GM18505 (cell line): ENCODE results near the gene PEMT.
"Not testable (repeated sequence)": the region's sequence is repeated elsewhere in the genome, so short reads cannot be mapped to it uniquely, and the experiment has no call there.

Experiments used
- ATAC-seq: cut with Tn5 transposase; IDR thresholded peaks from one replicate; pipeline ENCODE4 v1.9.1; 2021; ENCODE audit not compliant: unreplicated experiment
- POLR2A ChIP-seq: IDR thresholded peaks from 4 replicates; pipeline ENCODE4 v1.6.1; 2011; ENCODE audit warnings: borderline replicate concordance; ENCODE audit not compliant: insufficient read depth, insufficient read length; ENCODE audit errors: extremely low read depth

The PEMT gene

DNA sequence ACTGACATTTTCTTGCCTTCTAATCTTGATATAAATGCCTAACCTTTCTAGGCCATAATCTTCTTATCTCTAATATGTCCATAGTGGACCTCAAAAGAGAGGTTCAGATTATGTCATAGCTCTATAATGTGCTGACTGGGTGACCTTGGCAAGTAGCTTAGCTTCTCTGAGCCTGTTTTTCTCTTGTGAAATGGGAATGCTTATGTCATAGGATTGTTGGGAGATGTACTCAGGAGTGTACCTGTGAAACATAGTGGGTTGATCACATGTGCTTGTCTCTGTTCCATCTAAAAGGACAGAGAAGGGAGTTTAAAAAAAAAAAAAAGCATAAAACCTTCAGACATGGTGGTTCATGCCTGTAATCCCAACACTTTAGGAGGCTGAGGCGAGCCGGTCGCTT is 112.3 kb downstream of the PEMT start:
- ATAC-seq = no peak
- TF ChIP-seq POLR2A = no peak

DNA sequence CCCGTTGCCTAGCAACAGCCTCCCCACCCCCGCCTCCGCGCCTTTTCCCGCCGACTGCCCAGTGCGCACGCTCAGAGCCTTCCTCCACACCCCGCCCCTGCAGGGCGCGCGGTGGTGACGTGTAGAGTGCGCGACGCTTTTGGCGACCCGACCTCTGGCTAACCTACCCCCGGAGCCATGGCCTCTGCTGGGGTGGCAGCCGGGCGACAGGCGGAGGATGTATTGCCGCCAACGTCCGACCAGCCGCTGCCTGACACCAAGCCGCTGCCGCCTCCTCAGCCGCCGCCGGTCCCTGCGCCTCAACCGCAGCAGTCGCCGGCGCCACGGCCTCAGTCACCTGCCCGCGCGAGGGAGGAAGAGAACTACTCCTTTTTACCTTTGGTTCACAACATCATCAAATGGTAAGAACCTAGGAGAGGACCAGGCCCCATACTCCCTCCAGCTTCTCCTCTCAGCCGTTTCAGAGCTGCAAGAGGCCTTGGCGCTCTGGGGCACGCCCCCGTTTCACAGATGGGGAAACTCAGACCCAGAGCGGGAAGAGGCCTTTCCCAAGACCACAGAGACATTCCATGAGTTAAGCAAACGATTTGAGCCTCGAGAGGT is 114.5 kb downstream of the PEMT start, which contains the start of gene MED9:
Gene MED9 (plus strand): TSS at position 136 of the 603 bp plus-strand sequence. CDS start 42 bp downstream, at position 178.
- TF ChIP-seq POLR2A = peak; percentile 82
- peak; percentile 75 for ATAC-seq

DNA sequence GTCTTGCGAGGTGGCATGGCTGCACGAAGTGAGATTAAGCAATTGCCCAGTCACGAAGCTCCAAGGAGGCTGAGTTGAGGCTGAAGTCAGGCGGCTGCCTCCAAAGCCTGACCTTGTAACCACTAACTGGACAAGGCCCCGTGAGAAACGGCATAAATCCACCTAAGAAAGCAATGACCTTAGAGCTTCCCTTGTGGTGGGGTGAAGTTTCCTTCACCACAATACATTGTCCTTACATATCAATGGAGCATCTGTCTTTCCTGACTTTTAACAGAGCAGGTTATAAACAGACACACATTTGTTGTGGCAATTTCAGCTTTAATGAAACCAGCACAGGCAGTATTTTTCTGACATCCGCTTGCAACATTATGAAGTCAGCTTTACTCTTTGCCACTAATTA is 117.2 kb downstream of the PEMT start:
- no peak for TF ChIP-seq POLR2A
- no peak for ATAC-seq

DNA sequence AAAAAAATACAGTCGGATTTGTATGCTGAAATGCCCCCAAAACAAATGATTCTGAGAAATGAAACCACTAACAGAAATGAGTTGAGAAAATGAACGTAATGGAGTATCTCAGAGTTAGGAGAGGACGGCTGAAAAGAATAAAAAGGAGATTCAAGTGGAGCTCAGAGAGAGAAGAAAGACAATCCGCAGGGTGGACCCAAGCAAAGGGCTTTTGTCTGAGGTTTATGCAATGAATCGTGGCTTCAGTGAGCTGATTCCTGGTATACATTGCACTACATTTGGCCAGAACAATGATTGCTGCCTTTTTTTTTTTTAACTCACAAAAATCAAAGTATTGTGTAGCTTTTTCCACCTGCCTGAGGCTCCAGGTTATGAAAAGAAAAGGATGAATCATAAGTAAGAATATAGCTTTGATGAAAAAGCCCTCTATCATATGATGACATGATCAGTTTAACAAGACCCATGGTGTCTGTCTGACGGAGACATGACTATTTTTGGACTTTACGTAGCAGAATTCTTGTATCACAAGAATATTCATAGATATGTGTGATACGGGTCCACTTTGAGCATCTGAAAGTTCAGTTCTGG is 119.1 kb downstream of the PEMT start:
- no peak for TF ChIP-seq POLR2A
- no peak for ATAC-seq

DNA sequence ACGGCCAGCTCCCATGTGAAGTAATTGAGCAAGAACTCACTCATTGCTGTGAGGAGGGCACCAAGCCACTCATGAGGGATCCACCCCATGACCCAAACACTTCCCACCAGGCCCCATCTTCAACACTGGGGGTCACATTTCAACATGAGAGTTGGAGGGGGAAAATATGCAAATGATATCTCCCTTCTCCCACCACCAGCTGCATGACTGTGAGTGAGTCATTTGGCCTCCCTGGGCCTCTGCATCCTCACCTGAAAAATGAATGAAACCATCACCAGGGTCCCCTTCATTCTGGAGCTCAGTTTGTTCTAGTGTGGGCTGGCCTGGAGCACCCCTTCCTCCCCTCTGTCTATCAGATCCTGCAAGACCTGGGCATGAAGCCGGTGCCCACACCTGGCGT is 121.5 kb downstream of the PEMT start:
- TF ChIP-seq POLR2A = no peak
- no peak for ATAC-seq

DNA sequence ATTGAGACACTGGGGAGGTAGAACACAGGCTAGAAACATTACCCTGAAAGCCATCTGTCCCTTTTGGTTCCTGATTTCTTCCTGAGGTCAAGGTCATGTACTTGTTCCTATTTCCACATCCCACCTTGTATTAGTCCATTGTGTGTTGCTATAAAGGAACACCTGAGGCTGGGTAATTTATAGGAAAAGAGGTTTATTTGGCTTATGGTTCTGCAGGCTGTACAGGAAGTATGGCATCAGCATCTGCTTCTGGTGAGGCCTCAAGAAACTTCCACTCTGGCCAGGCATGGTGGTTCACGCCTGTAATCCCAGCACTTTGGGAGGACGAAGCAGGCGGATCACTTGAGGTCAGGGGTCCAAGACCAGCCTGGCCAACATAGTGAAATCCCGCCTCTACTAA is 122.2 kb downstream of the PEMT start:
- no peak for ATAC-seq
- TF ChIP-seq POLR2A = no peak

DNA sequence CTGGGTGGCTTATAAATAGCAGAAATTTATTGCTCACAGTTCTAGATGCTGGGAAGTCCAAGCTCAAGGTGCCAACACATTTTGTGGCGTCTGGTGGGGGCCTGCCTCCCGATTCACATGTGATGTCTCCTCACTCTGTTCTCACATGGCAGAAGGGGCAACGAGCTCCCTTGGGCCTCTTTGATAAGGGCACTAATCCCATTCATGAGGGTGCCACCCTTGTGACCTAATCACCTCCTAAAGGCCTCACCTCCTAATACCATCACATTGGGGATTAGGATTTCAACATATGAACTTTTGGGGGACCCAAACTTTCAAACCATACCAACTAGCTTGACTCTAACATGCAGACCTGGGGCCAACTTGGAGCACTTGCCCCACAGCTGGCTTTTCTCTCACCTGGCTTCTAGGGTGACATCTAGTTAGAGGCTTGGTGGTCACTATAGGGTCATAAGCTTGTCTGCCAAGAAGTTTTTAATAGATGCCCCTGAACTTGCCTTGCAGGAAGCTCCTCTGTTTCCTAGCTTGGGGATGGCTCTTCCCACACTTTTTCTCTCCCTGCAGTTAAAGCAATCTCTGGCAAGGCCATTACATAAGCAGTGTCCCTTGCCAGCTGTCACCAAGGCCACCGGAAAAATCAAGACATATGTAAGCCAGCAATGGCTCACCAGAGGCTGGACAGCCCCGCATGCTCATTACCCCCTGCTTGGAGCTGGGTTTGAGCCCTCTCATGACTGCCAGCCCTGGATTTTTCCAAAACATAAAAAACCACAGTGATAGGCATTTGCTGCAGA is 123.1 kb downstream of the PEMT start:
- no peak for ATAC-seq
- TF ChIP-seq POLR2A = no peak

DNA sequence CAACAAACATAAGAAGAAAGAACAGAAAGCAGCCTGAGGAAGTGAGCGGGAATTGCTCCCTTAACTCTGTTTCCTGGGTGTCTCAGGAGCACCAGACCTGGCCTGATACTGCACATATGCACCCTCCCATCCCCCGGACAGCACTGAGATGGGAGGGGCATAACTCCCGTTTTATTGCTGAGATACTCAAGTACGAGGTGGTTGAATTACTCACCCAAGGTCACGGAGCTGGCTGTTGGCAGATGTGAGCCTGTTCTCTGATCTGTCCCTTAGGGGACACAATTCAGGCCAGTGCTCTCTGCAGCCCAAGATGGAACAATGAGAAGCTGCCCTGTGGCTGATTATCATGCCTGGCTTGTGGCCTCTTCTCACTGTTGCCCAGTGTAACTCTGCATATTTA is 123.8 kb downstream of the PEMT start:
- TF ChIP-seq POLR2A = no peak
- ATAC-seq = no peak

DNA sequence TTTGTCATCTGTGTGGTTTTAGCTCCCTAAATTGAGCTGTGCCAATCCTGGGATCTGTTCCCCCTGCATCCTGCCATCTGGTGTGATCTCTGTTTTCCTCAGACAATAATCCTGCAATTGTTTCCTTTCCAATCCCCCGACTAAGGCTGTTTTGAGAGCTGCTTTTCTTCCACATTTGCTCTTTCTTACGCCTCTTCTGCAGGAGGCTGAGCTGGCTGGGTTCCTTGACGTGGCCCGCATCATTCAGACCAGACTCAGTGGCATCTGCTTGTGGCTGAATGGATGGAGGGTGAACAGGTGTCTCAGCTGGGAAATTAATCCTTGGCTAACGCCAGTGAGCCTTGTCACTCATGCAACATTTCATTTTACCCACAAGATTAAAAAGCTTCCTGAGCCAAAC is 124.5 kb downstream of the PEMT start:
- ATAC-seq = no peak

DNA sequence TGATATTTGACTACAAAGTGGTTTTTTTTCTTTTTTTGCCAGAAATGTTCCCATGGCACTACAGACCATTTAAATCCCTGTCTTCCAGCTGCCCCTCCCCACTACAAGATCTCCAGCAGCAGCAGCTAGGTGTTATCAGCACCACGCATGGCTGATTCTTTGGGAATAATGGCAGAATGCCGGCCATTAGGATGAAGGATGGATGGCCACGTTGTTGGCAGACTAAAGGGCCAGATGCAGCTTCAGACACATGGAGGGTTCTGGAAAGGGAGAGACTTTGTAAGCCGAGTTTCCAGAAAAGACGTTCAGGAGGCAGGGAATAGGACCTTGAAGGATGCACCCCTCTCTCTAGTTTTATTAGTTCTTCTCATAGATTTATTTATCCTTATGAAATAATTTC is 125.0 kb downstream of the PEMT start:
- no peak for ATAC-seq
- no peak for TF ChIP-seq POLR2A

More for the DNA sequence above, 124.5 kb downstream of the PEMT start:
- no peak for TF ChIP-seq POLR2A

DNA sequence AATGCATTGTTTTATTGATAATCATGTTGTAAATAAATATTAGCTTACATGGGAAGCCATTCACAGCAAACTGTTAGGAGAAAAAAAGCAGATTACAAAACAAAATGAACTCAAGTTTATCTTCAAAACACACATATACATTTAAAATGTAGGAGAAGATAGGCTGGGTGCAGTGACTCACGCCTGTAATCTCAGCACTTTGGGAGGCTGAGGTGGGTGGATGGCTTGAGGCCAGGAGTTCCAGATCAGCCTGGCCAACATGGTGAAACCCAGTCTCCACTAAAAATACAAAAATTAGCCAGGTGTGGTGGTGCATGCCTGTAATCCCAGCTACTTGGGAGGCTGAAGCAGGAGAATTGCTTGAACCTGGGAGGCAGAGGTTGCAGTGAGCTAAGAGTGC is 125.6 kb downstream of the PEMT start:
- ATAC-seq = not testable (repeated sequence)

DNA sequence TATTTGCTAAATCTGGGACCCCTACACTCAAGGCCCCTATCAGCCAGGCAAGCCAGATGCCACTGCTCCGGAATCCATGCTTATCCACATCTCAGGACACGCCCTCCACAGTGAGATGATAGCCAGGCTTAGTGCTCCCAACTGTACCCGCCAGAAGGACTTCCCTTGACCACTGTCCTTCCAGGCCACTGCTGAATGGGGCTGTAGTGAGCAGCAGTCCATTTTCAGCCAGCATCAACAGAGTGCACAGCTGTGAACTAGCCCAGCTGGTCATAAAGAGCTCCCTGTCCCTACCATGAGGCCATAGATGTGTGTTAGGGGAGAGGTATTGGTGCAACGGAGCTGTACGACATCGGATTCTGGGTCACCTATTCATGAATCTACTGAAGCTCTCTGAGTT is 127.7 kb downstream of the PEMT start:
- ATAC-seq = no peak
- no peak for TF ChIP-seq POLR2A

DNA sequence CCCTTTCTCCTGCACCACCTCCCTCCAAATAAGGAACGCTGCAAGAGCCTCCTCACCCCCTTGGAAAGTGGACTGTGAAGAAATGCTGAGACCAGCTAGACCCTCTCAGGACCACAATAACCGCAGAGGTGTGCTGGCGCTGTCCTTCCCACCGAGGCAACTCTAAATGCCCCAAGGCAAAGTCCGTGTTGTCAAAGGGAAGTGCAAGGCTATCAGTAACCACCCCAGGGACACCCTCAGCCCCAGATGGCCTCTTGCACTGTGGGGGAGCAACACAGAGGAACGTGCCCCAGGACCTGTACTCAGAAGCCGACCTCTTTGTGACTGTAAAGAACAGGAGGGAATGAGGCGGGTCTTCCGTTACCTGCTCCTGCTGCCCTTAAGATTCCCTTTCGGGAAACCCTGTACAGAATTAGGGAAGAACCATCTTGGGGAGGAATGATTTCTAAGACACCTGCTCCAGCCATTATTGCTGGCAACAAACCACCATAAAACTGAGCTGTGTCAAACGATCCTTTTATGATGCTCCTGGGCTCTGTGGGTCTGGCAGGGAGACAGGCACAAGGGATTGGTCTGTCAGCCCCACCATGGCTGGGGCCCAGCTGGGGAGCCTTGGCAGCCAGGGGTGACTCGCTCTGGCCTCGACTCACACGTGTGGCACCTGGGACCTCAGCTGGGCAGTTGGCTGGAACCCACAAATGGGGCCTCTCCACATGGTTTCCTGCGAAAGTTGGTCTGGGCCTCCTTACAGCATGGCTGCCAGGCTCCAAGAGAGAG is 129.3 kb downstream of the PEMT start:
- TF ChIP-seq POLR2A = no peak
- ATAC-seq = no peak
